GM06990 (cell line): Measurements from ENCODE around the gene PGAP1.
"Not testable (repeated sequence)": the region's sequence is repeated elsewhere in the genome, so short reads cannot be mapped to it uniquely, and the experiment has no call there.

Source experiments
- DNase-seq: peaks from one replicate; pipeline ENCODE4 v3.0.0-alpha.2; 2011; ENCODE audit not compliant: insufficient read length; ENCODE audit errors: extremely low read depth
- H3K27me3 ChIP-seq: replicated peaks from 2 replicates; pipeline ENCODE4 v1.6.0; 2011; ENCODE audit warnings: low read length; ENCODE audit not compliant: control insufficient read depth, insufficient read depth
- H3K36me3 ChIP-seq: 2 replicates; pipeline ENCODE4 v1.5.1; 2011; ENCODE audit warnings: low read length; ENCODE audit not compliant: control insufficient read depth, insufficient read depth
- H3K4me3 ChIP-seq: replicated peaks from 2 replicates; pipeline ENCODE4 v1.5.1; 2011; ENCODE audit warnings: low read depth, mild to moderate bottlenecking, control low read depth, low read length
- CTCF ChIP-seq: IDR thresholded peaks from 2 replicates; pipeline ENCODE4 v1.5.1; 2011; ENCODE audit warnings: low read length, control low read depth, mild to moderate bottlenecking, inconsistent platforms; ENCODE audit not compliant: insufficient read depth, poor library complexity, severe bottlenecking

PGAP1 gene

GRCh38 chr2:196917802-196918201 is 8.7 kb downstream of the PGAP1 start:
- H3K27me3 ChIP-seq, result no peaks in the 10 kb centered on the region
- H3K36me3 ChIP-seq, result no peaks in the 10 kb centered on the region; the same call in none of the 2 replicates
- TF ChIP-seq CTCF, result no peak
- no peak overlapping the region for H3K4me3 ChIP-seq
- DNase-seq, result no peak

- TF ChIP-seq CTCF, result no peak
- DNase-seq, result no peak
- H3K36me3 ChIP-seq, result no peaks in the 10 kb centered on the region; the same call in none of the 2 replicates
- H3K27me3 ChIP-seq, result no peaks in the 10 kb centered on the region
- H3K4me3 ChIP-seq, result no peak overlapping the region
Observed at GRCh38 chr2:196915507-196916189, 10.9 kb downstream of the PGAP1 start.

- H3K4me3 ChIP-seq, result no peak overlapping the region
- H3K36me3 ChIP-seq, result no peaks in the 10 kb centered on the region; the same call in none of the 2 replicates
- no peak for TF ChIP-seq CTCF
- H3K27me3 ChIP-seq, result no peaks in the 10 kb centered on the region
- DNase-seq, result no peak
Observed at GRCh38 chr2:196914867-196915460, 11.5 kb downstream of the PGAP1 start.

GRCh38 chr2:196913691-196914090 is 12.8 kb downstream of the PGAP1 start:
- no peak for DNase-seq
- Histone ChIP-seq H3K4me3 (no peak overlapping the region), H3K27me3 (no peaks in the 10 kb centered on the region), H3K36me3 (no peaks in the 10 kb centered on the region; the same call in none of the 2 replicates)
- TF ChIP-seq CTCF, result no peak

- not testable (repeated sequence) for DNase-seq, H3K4me3 ChIP-seq, H3K36me3 ChIP-seq, H3K27me3 ChIP-seq
Observed at GRCh38 chr2:196905365-196905764, 21.1 kb downstream of the PGAP1 start.

- no peak for DNase-seq
- Histone ChIP-seq H3K36me3 (no peaks in the 10 kb centered on the region; the same call in none of the 2 replicates), H3K4me3 (no peak overlapping the region), H3K27me3 (no peaks in the 10 kb centered on the region)
- no peak for TF ChIP-seq CTCF
Observed at GRCh38 chr2:196902828-196903227, 23.7 kb downstream of the PGAP1 start.
